ENCODE data around the gene PDE7B.

- TF ChIP-seq CTCF (IDR thresholded peaks at IDR 0.05; ENCODE audit: control extremely low read depth in 1 of 3, insufficient read depth in 1 of 3, low read depth in 1 of 3, low read length in 3 of 3) (no peak), CEBPB (IDR thresholded peaks at IDR 0.05; ENCODE audit: low read depth, low read length) (no peak), MAX (IDR thresholded peaks at IDR 0.05) (no peak), EP300 (IDR thresholded peaks at IDR 0.05; ENCODE audit: borderline replicate concordance in 1 of 2, low read depth in 2 of 2, low read length in 2 of 2) (no peak), JUN (IDR thresholded peaks at IDR 0.05; ENCODE audit: low read depth, low read length) (no peak), SUZ12 (IDR thresholded peaks at IDR 0.05; ENCODE audit: low read length) (no peak), CBX5 (IDR thresholded peaks at IDR 0.05; ENCODE audit: low read depth, low read length) (no peak), CREB1 (IDR thresholded peaks at IDR 0.05) (no peak), POLR2AphosphoS5 (IDR thresholded peaks at IDR 0.05; ENCODE audit: low read depth, low read length) (no peak), JUND (IDR thresholded peaks at IDR 0.05; ENCODE audit: low read length) (no peak), POLR2A (IDR thresholded peaks at IDR 0.05; ENCODE audit: control extremely low read depth in 1 of 2, low read depth in 2 of 2, low read length in 2 of 2) (no peak), KDM1A (IDR thresholded peaks at IDR 0.05; ENCODE audit: borderline replicate concordance, low read length) (no peak)
Observed at GRCh38 chr6:136037242-136037875, 185.9 kb downstream of the PDE7B start.

Data from H1 (cell line).